ENCODE results near the gene ODF2L. TPM values are rescaled to one million over a fixed set of nuclear protein-coding genes. Genes with fewer than 3 reads are reported as not detected.

ODF2L gene
- total and polyA plus RNA-seq, 2 donors (not counting 1 experiment from before 2014, with no cell fraction given) = 16.7 to 25.9 TPM

DNA sequence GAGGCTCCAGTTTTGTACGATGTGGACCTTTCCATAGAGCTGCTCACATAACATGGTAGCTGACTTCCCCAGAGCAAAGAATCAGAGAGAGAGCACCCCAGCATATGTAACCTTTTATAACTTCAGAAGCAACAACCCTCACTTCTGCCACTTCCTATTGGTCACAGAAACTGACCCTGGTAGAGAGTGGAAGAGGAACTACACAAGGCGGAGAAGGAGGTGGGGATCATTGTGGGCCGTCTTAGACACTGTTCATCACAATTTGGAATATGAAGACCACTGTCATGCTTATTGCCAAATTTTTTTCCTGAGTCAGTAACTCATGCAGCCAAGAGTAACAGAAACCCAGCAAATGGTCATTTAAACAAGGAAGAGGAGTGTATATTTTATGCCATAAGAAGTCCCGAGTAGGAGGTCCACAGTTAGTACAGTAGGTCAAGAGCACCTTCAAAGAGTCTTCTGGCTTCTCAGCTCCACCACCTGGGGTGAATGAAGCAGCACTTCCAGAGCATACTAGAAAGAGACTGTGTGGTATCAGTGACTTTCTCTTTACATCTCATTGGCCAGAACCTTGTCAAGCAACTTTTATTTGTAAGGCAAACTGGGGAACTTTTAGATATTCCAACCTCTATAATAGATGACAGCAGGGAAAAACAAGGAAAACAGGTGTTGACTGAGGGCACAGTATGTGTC, 71.8 kb downstream of the ODF2L start:
- H4K20me1 ChIP-seq (ENCODE audit: control insufficient read depth, extremely low read depth, insufficient read depth, low read length) = no peaks in the 10 kb centered on the region
- H3K9ac ChIP-seq (ENCODE audit: insufficient read depth, low read length) = no peak overlapping the region
- no peaks in the 10 kb centered on the region for H3K4me1 ChIP-seq (ENCODE audit: control insufficient read depth, extremely low read depth, insufficient read depth, low read length)
- H3K27me3 ChIP-seq (ENCODE audit: control insufficient read depth, insufficient read depth, low read length) = no peaks in the 10 kb centered on the region
- H3K4me2 ChIP-seq (ENCODE audit: extremely low read depth, insufficient read depth, low read length) = no peak overlapping the region
- no peaks in the 10 kb centered on the region for H3K9me3 ChIP-seq (ENCODE audit: control insufficient read depth, insufficient read depth, low read depth, low read length)
- H2AFZ ChIP-seq (ENCODE audit: low read length) = no peak overlapping the region
- no peak overlapping the region for H3K4me3 ChIP-seq (replicated peaks in 1 of 4; ENCODE audit: control extremely low read depth in 1 of 4, insufficient read depth in 1 of 4, low read depth in 3 of 4, low read length in 4 of 4)
- H3K27ac ChIP-seq (ENCODE audit: insufficient read depth, low read length) = no peak overlapping the region
- H3K79me2 ChIP-seq (ENCODE audit: control insufficient read depth, insufficient read depth, low read length) = no peaks in the 10 kb centered on the region
- TF ChIP-seq, protein P1, sequence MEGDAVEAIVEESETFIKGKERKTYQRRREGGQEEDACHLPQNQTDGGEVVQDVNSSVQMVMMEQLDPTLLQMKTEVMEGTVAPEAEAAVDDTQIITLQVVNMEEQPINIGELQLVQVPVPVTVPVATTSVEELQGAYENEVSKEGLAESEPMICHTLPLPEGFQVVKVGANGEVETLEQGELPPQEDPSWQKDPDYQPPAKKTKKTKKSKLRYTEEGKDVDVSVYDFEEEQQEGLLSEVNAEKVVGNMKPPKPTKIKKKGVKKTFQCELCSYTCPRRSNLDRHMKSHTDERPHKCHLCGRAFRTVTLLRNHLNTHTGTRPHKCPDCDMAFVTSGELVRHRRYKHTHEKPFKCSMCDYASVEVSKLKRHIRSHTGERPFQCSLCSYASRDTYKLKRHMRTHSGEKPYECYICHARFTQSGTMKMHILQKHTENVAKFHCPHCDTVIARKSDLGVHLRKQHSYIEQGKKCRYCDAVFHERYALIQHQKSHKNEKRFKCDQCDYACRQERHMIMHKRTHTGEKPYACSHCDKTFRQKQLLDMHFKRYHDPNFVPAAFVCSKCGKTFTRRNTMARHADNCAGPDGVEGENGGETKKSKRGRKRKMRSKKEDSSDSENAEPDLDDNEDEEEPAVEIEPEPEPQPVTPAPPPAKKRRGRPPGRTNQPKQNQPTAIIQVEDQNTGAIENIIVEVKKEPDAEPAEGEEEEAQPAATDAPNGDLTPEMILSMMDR (conservative IDR thresholded peaks at IDR 0.05 in 1 of 2, IDR thresholded peaks at IDR 0.05 in 1 of 2; ENCODE audit: low read depth in 1 of 2, low read length in 2 of 2) = no peak
- no peak for TF ChIP-seq EZH2 (IDR thresholded peaks at IDR 0.05; ENCODE audit: low read length, missing control alignments)
- no peak for DNase-seq (ENCODE audit: low read depth in 2 of 2)
- H3K36me3 ChIP-seq (ENCODE audit: control insufficient read depth, insufficient read depth, low read length) = no peaks in the 10 kb centered on the region

DNA sequence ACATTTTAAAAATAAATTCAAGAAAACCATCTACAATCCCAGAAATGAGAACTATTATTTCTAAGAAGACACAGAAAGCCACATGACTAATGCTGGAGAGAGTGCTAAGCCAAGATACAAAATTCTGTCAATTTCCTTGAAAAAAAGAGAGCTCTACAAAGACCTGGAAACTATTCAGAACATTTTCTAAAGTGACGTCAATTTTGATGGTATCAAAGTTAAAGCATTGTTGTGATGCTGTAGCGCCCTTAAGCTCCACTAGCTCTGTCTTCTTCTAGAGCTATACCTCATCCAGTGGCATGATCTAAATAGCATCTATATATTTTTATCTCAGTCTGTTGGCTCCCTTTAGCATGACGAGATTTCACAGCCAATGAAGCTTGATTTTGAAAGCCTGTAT, 73.9 kb downstream of the ODF2L start:
- TF ChIP-seq EZH2 (IDR thresholded peaks at IDR 0.05; ENCODE audit: low read length, missing control alignments) = no peak
- TF ChIP-seq, protein P1 (conservative IDR thresholded peaks at IDR 0.05 in 1 of 2, IDR thresholded peaks at IDR 0.05 in 1 of 2; ENCODE audit: low read depth in 1 of 2, low read length in 2 of 2) = no peak
- no peaks in the 10 kb centered on the region for H3K36me3 ChIP-seq (ENCODE audit: control insufficient read depth, insufficient read depth, low read length)
- H3K4me3 ChIP-seq (replicated peaks in 1 of 4; ENCODE audit: control extremely low read depth in 1 of 4, insufficient read depth in 1 of 4, low read depth in 3 of 4, low read length in 4 of 4) = no peak overlapping the region
- H4K20me1 ChIP-seq (ENCODE audit: control insufficient read depth, extremely low read depth, insufficient read depth, low read length) = no peaks in the 10 kb centered on the region
- no peaks in the 10 kb centered on the region for H3K79me2 ChIP-seq (ENCODE audit: control insufficient read depth, insufficient read depth, low read length)
- no peak overlapping the region for H3K9ac ChIP-seq (ENCODE audit: insufficient read depth, low read length)
- H2AFZ ChIP-seq (ENCODE audit: low read length) = no peak overlapping the region
- no peak overlapping the region for H3K4me2 ChIP-seq (ENCODE audit: extremely low read depth, insufficient read depth, low read length)
- DNase-seq (ENCODE audit: low read depth in 2 of 2) = no peak
- no peaks in the 10 kb centered on the region for H3K4me1 ChIP-seq (ENCODE audit: control insufficient read depth, extremely low read depth, insufficient read depth, low read length)
- no peak overlapping the region for H3K27ac ChIP-seq (ENCODE audit: insufficient read depth, low read length)
- H3K9me3 ChIP-seq (ENCODE audit: control insufficient read depth, insufficient read depth, low read depth, low read length) = no peaks in the 10 kb centered on the region
- no peaks in the 10 kb centered on the region for H3K27me3 ChIP-seq (ENCODE audit: control insufficient read depth, insufficient read depth, low read length)

DNA sequence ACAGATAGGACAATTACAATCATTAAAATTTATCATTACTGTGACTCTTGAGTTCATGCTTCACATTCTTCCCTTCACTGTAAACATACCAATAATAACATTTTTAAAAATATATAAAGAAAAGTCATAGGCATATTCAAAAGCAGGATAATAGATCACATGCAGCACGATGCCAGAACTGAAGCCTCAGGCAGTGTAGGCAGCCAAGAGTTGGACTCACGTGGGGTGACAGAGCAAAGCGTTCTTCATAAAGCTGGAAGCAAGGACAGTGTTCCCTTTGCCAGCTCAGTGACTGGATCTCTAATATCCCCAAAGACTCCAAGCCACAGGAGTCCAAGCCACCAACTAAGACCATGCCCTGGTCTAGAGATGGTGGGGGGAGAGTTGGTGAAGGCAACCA, 77.7 kb downstream of the ODF2L start:
- no peak overlapping the region for H2AFZ ChIP-seq (ENCODE audit: low read length)
- H3K4me1 ChIP-seq (ENCODE audit: control insufficient read depth, extremely low read depth, insufficient read depth, low read length) = no peaks in the 10 kb centered on the region
- H3K4me3 ChIP-seq (replicated peaks in 1 of 4; ENCODE audit: control extremely low read depth in 1 of 4, insufficient read depth in 1 of 4, low read depth in 3 of 4, low read length in 4 of 4) = no peak overlapping the region
- no peaks in the 10 kb centered on the region for H3K9me3 ChIP-seq (ENCODE audit: control insufficient read depth, insufficient read depth, low read depth, low read length)
- no peak for DNase-seq (ENCODE audit: low read depth in 2 of 2)
- no peak overlapping the region for H3K4me2 ChIP-seq (ENCODE audit: extremely low read depth, insufficient read depth, low read length)
- H3K36me3 ChIP-seq (ENCODE audit: control insufficient read depth, insufficient read depth, low read length) = no peaks in the 10 kb centered on the region
- TF ChIP-seq, protein P1 (conservative IDR thresholded peaks at IDR 0.05 in 1 of 2, IDR thresholded peaks at IDR 0.05 in 1 of 2; ENCODE audit: low read depth in 1 of 2, low read length in 2 of 2) = no peak
- no peak for TF ChIP-seq EZH2 (IDR thresholded peaks at IDR 0.05; ENCODE audit: low read length, missing control alignments)
- no peak overlapping the region for H3K9ac ChIP-seq (ENCODE audit: insufficient read depth, low read length)
- H3K79me2 ChIP-seq (ENCODE audit: control insufficient read depth, insufficient read depth, low read length) = no peaks in the 10 kb centered on the region
- H3K27me3 ChIP-seq (ENCODE audit: control insufficient read depth, insufficient read depth, low read length) = no peaks in the 10 kb centered on the region
- no peak overlapping the region for H3K27ac ChIP-seq (ENCODE audit: insufficient read depth, low read length)
- H4K20me1 ChIP-seq (ENCODE audit: control insufficient read depth, extremely low read depth, insufficient read depth, low read length) = no peaks in the 10 kb centered on the region

Data from fibroblast of lung (primary cell).